Esophagus squamous epithelium (tissue), 5 donors: ENCODE data around the gene CYTH2. TPM values are rescaled to one million over a fixed set of nuclear protein-coding genes. Genes with fewer than 3 reads are reported as not detected.
A peak's percentile ranks its signal among the peaks of the same experiment; 100 is the strongest.

Experiments used
- DNase-seq: peaks from one replicate; lab custom pipeline; 2025; lab: John Stamatoyannopoulos, UW
- H3K27ac ChIP-seq, 4 donors: fragments of 200-600 bp; sonication (generic); one replicate each; pipeline ENCODE4 v1.5.1; 2016 to 2019; ENCODE audit warnings: mild to moderate bottlenecking in 1 of 4
- H3K27me3 ChIP-seq, 4 donors: fragments of 200-600 bp; sonication (generic); 1 replicate in 3 of 4; 2 replicates in 1 of 4; pipeline versions ENCODE4 v1.5.1 to v1.6.0; 2017 to 2021; ENCODE audit warnings: antibody characterized with exemption in 1 of 4
- H3K36me3 ChIP-seq, 3 donors: fragments of 200-600 bp; sonication (generic); one replicate each; pipeline ENCODE4 v1.5.1; 2016 to 2019
- H3K4me1 ChIP-seq, 3 donors: fragments of 200-600 bp; sonication (generic); one replicate each; pipeline ENCODE4 v1.5.1; 2017 to 2019
- H3K4me3 ChIP-seq, 4 donors: fragments of 200-600 bp; sonication (generic); 1 replicate in 3 of 4; 2 replicates in 1 of 4; pipeline ENCODE4 v1.5.1; 2016 to 2019; ENCODE audit warnings: mild to moderate bottlenecking in 2 of 4, moderate library complexity in 1 of 4
- H3K9me3 ChIP-seq, 3 donors: fragments of 200-600 bp; sonication (generic); one replicate each; pipeline ENCODE4 v1.5.1; 2016 to 2019
- CTCF ChIP-seq, 6 experiments: fragments of 450-650 bp in 4 of 6; fragments of 200-600 bp in 2 of 6; sonication (generic) in 2 of 6; IDR thresholded peaks; one replicate each; pipeline ENCODE4 v1.5.1; 2016 to 2019; ENCODE audit warnings: antibody characterized with exemption in 6 of 6, mild to moderate bottlenecking in 4 of 6, moderate library complexity in 4 of 6
- POLR2A ChIP-seq, 4 donors: fragments of 450-650 bp; IDR thresholded peaks; one replicate each; pipeline ENCODE4 v1.6.1; 2017; ENCODE audit warnings: antibody characterized with exemption in 4 of 4, mild to moderate bottlenecking in 4 of 4, moderate library complexity in 3 of 4
- WGBS, 2 donors: methylation state at CpG; one replicate each; pipeline ENCODE4 v1.1.5; 2018; 5-methylcytosine and 5-hydroxymethylcytosine counted together
- intact Hi-C: fragments of 100-400 bp; cut with DNase I; formaldehyde crosslinking; loops from one replicate; pipeline ENCODE4 v1.15.0; 2022
- total RNA-seq, 4 donors: library from RNA; depleted of rRNA; stranded (reverse); fragments of >200 nt; gene quantifications; one replicate each; pipeline ENCODE4 v1.1.0, GENCODE V29; 2016
- donor health status: DM: yes; HTN: yes; CAD: no.

Gene CYTH2
- total RNA-seq, 4 donors from 2014 or later: 40.8 to 101 (median 47.8) TPM

GRCh38 chr19:48465215-48465614, 4.0 kb upstream of the CYTH2 start:
- no peak for DNase-seq
- peaks cover 3 to 12% (median 8%) of the 10 kb centered on the region in 3 donors for H3K4me1 ChIP-seq

GRCh38 chr19:48466561-48467325, 2.4 kb upstream of the CYTH2 start:
- Histone ChIP-seq H3K27me3 (no peaks in the 10 kb centered on the region), H3K27ac (no peak overlapping the region), H3K4me1 (peaks cover 9 to 27% (median 15%) of the 10 kb centered on the region in 3 donors), H3K4me3 (no peak overlapping the region), H3K9me3 (no peaks in the 10 kb centered on the region), H3K36me3 (peaks cover 14 to 28% (median 16%) of the 10 kb centered on the region in 3 donors)
- TF ChIP-seq CTCF (IDR thresholded peaks at IDR 0.05) (no peak), POLR2A (IDR thresholded peaks at IDR 0.05) (no peak)
- WGBS, 2 donors: 49 to 61% methylated on average over 8 to 13 of the region's 16 CpGs
- no peak for DNase-seq
- intact Hi-C loops: no loop called here

More at GRCh38 chr19:48465215-48465614, 4.0 kb upstream of the CYTH2 start:
- H3K4me3 ChIP-seq: no peak overlapping the region
- intact Hi-C loops: no loop called here
- H3K9me3 ChIP-seq: no peaks in the 10 kb centered on the region
- peaks cover under 1 to 25% (median 2%) of the 10 kb centered on the region in 3 donors for H3K36me3 ChIP-seq
- H3K27ac ChIP-seq: no peak overlapping the region
- TF ChIP-seq CTCF (IDR thresholded peaks at IDR 0.05): no peak
- no peak for TF ChIP-seq POLR2A (IDR thresholded peaks at IDR 0.05)
- WGBS, 2 donors: 89 to 100% methylated on average over 1 of the region's 1 CpG
- no peaks in the 10 kb centered on the region for H3K27me3 ChIP-seq

GRCh38 chr19:48468772-48469288, 339 bp upstream of the CYTH2 start:
- no peaks in the 10 kb centered on the region for H3K9me3 ChIP-seq
- DNase-seq: peak; percentile 99
- peak overlapping the region; percentile 96 to 100 (median 98) for H3K27ac ChIP-seq
- 0 to 1% methylated on average over 16 to 23 of the region's 36 CpGs for WGBS, 2 donors
- intact Hi-C loops: no loop called here
- peaks cover 9 to 34% (median 15%) of the 10 kb centered on the region in 3 donors for H3K4me1 ChIP-seq
- TF ChIP-seq CTCF (IDR thresholded peaks at IDR 0.05): peak in 1 of 6 experiments; percentile 7
- no peak for TF ChIP-seq POLR2A (IDR thresholded peaks at IDR 0.05)
- H3K27me3 ChIP-seq: no peaks in the 10 kb centered on the region
- H3K36me3 ChIP-seq: peaks cover 33 to 38% (median 33%) of the 10 kb centered on the region in 3 donors
- H3K4me3 ChIP-seq: peak overlapping the region; percentile 85 to 98 (median 92)

GRCh38 chr19:48469934-48470680, 938 bp downstream of the CYTH2 start:
- Histone ChIP-seq H3K4me1 (peaks cover 9 to 34% (median 15%) of the 10 kb centered on the region in 3 donors), H3K36me3 (peaks cover 46 to 51% (median 46%) of the 10 kb centered on the region in 3 donors), H3K4me3 (peak overlapping the region; percentile 85 to 98 (median 92)), H3K27ac (peak overlapping the region; percentile 96 to 100 (median 98)), H3K9me3 (no peaks in the 10 kb centered on the region), H3K27me3 (no peaks in the 10 kb centered on the region)
- intact Hi-C loops: no loop called here
- TF ChIP-seq CTCF (IDR thresholded peaks at IDR 0.05): no peak
- TF ChIP-seq POLR2A (IDR thresholded peaks at IDR 0.05): no peak
- WGBS, 2 donors: 58 to 59% methylated on average over 17 of the region's 20 CpGs
- DNase-seq: no peak
